Measurements from ENCODE around the gene STPG1.

DNA sequence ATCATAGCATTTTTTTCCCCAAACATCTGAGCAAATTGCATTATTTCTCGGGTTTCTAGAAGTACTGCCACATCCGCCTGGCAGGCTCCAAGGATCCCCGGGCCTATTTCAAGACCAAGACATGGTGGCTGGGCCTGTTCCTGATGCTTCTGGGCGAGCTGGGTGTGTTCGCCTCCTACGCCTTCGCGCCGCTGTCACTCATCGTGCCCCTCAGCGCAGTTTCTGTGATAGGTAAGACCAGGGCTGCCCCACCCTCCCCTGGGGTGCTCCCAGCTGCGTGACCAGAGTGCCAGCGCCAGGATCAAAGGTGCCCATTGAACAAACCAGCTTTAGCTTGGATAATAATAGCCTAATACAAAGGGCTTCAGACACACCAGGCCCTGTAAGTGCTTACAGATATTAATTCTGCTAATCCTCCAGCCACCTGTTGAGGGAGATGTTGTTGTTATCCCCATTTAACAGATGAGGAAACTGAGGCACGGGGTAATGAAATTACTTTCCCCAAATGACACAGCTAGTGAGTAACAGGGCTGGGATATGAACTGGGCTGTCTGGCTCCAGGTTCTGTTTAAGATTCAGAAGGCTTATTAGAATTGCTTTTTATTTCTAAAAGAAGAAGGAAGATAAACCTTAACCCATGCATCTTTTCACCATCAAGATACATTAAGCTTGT, 28.6 kb upstream of the STPG1 start:
- TF ChIP-seq, protein P1, sequence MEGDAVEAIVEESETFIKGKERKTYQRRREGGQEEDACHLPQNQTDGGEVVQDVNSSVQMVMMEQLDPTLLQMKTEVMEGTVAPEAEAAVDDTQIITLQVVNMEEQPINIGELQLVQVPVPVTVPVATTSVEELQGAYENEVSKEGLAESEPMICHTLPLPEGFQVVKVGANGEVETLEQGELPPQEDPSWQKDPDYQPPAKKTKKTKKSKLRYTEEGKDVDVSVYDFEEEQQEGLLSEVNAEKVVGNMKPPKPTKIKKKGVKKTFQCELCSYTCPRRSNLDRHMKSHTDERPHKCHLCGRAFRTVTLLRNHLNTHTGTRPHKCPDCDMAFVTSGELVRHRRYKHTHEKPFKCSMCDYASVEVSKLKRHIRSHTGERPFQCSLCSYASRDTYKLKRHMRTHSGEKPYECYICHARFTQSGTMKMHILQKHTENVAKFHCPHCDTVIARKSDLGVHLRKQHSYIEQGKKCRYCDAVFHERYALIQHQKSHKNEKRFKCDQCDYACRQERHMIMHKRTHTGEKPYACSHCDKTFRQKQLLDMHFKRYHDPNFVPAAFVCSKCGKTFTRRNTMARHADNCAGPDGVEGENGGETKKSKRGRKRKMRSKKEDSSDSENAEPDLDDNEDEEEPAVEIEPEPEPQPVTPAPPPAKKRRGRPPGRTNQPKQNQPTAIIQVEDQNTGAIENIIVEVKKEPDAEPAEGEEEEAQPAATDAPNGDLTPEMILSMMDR (optimal IDR thresholded peaks at IDR 0.05 in 1 of 3, IDR thresholded peaks at IDR 0.05 in 1 of 3, conservative IDR thresholded peaks at IDR 0.05 in 1 of 3; ENCODE audit: extremely low read depth in 1 of 3, insufficient read depth in 2 of 3, low read length in 3 of 3), result no peak
- TF ChIP-seq EZH2 (IDR thresholded peaks at IDR 0.05; ENCODE audit: low read length), result no peak
